Measurements from ENCODE around the gene PIERCE2.
"Not testable (repeated sequence)": the region's sequence is repeated elsewhere in the genome, so short reads cannot be mapped to it uniquely, and the experiment has no call there.

Gene PIERCE2, protein sequence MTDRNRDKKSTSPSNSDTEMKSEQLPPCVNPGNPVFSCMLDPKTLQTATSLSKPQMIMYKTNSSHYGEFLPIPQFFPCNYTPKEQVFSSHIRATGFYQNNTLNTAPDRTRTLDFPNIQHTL

DNA sequence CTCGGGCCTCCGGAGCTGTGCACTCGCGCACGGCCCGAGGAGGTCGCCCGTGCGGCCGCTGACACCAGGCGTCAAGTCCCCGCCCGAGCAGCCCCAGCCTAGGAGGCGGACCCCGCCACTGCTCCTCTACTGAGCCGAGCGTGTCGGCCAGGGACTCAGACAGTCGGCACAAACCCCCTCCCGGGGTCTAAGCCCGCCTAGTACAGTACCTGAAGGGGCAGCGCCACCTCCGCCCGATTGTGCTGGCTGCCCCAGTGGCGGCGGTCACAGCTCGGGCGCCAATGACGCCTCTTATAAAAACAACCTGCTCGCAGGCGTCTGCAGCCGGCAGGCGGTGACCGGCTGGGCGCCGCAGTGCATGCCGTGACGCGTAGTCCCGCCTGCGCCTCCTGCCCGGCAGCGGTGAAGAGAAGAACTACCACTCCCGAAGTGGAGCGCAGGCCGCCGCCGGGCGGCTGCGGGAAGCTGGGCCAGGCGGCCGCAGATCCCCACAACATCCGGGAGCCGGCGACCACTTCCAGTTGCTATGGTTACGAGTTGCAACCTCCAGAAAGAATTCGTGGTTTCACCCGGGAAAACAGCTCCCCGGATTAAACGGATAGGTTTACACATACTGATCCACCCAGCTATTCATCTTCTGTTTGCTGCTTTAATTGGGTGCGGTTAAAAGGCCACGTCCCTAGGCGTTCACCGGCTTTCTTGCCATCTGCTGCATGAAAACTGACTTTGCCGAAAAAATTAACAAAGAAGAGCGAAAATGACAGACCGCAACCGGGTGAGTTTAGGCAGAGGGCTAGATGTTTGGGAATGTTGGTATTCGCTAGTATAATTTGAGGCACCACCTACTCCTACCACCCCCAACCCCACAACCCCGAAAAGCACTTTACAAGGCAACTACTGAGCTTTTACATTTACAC, at the start of gene PIERCE2, which contains the start of gene CCPG1:
Gene PIERCE2 (plus strand): TSS at position 484 of the 917 bp plus-strand sequence. CDS start 274 bp downstream, at position 758.
Gene CCPG1 (minus strand): TSS at position 348 of the 917 bp plus-strand sequence. CDS start 18,935 bp downstream, outside the sequence.
- DNase-seq (ENCODE audit: low read depth): peak; percentile 55

DNA sequence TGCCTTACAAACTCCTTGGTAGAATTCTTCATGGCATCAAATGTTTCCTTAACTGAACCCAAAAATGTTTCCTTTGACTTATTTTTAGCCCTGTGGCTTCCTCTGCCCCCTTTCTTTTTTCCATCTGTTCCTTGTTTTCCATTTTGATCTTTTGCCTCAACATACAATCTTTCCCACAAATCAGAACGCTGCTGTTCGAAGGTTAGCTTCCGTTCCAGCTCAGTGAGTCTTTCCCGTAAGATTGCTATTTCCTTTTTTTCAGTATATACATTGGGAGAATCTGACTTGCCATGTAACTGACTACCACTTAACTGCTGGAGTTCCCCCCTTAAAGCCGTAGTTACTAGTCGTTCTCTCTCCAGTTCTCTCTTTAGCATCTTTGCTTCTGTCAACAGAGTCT, 48.0 kb upstream of the PIERCE2 start:
- DNase-seq (ENCODE audit: low read depth): no peak

DNA sequence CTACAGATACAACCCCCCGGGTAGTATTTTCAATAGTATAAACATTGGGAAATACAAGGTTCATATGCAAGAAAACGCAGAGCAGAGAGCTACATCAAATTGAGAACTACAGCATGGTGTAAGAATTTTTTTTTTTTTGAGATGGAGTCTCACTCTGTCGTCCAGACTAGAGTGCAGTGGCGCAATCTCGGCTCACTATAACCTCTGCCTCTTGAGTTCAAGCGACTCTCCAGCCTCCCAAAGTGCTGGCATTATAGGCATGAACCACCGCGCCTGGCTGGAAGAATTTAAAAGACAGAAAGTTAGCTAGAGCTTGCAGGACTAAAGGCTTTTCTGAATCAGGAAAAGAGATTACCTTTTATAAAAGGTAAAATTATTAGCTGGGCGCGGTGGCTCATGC, 47.2 kb upstream of the PIERCE2 start:
- no peak for DNase-seq (ENCODE audit: low read depth)

DNA sequence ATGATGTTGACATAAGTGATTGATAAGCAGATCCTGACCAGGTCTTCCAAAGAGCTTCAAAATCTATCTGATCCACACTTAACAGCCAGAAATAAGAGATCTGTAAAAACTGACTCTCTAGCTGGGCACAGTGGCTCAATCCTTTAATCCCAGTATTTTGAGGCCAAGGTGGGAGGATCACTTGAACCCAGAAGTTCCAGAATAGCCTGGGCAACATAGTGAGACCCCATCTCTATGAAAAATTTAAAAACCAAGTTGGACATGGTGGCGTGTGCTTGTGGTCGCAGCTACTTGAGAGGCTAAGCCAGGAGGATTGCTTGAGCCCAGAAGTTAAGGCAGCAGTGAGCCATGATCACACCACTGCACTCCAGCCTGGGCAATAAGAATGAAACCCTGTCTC, 45.7 kb upstream of the PIERCE2 start:
- no peak for DNase-seq (ENCODE audit: low read depth)

DNA sequence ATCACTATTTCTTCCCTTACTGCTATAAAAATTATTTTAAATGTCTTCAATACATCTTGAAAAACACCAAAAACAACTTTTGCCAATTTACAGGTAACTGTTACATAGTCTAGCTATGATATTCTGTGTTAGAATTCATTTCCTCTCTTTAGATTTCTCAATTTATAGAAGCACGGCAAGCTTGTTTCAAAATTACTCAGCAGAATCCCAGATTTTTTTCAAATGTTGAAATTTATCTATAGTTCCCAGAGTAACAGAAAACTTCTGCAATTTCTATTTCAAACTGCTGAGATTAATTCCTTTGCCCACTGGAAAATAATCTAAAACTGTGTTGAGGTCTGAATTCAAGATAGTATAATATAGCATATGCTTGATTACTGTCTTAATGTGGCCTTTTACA, 41.3 kb upstream of the PIERCE2 start:
- DNase-seq (ENCODE audit: low read depth): no peak

DNA sequence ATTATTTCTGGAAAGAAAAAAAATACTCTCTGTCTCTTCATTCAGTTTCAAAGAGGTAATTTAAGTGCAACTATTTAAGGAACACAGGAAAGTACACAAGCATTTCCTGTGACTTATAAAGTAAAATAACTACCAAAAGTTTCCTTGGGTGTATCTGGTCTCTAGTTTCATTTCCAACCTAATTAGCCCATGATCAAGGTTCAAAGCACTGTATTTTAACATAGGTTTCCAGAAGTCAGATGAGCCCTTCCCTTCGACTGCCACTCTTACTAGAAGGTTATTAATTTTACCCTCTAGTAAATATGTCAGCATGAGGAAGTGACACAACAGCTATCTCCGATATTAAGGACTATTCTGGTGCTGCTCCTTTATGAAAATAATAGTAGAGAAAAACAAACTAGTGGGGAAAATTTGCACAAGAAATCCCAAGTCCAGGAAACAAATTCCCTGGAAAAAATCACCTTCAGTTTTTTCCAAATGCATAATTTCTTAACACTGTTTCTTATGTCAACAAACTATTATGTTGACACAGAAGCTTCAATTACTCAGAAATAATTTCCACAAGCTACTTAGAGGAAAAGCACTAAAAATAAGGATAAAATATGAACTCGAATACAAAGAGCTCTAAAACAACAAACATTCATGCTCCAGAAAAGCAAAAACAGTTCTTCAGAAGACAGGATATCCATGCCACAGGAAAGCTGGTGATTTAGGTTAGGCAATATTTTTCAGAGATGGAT, 35.4 kb upstream of the PIERCE2 start:
- no peak for DNase-seq (ENCODE audit: low read depth)

DNA sequence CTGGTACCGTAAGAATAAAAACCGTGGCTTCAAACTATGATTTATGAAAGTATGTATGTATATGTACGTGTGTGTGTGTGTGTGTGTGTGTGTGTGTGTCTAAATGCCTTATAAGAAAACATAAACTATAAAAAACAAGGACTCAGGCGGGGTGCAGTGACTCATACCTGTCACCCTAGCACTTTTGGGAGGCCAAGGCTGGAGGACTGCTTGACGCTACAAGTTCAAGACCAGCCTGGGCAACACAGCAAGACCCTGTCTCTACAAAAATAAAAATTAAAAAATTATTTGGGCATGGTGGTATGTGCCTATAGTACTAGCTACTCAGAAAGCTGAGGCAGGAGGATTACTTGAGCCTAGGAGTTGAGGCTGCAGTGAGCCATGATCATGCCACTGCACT, 29.2 kb upstream of the PIERCE2 start:
- DNase-seq (ENCODE audit: low read depth): no peak

DNA sequence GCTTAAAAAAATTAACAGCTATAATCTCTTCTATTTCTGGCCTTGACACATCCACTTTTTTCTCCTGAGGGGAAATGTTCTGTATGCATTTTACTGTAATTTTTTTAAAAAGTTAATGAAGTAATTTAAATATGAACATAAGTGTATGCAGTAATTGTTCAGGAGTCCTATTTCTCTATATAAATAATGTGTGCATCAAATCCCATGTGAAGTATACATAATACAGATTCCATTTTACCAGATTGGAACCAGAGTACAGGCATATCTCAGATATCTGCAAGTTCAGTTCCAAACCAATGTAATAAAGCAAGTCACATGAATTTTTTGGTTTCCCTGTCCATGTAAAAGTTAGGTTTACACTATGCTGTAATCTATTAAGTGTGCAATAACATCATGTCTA, 26.7 kb upstream of the PIERCE2 start:
- no peak for DNase-seq (ENCODE audit: low read depth)

DNA sequence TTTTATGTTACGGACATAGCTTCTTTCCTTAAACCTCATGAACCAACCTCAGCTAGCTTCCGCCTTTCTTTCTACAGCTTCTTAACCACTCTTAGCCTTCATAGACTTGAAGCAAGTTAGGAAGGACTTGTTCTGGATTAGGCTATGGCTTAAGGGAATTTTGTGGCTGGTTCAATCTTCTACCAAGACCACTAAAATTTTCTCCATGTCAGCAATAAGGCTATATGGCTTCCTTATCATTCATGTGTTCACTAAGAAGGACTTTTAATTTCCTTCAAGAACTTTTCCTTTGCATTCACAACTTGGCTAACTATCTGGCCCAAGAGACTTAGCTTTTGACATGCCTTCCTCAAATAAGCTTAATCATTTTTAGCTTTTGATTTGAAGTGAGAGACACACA, 24.6 kb upstream of the PIERCE2 start:
- DNase-seq (ENCODE audit: low read depth): no peak

DNA sequence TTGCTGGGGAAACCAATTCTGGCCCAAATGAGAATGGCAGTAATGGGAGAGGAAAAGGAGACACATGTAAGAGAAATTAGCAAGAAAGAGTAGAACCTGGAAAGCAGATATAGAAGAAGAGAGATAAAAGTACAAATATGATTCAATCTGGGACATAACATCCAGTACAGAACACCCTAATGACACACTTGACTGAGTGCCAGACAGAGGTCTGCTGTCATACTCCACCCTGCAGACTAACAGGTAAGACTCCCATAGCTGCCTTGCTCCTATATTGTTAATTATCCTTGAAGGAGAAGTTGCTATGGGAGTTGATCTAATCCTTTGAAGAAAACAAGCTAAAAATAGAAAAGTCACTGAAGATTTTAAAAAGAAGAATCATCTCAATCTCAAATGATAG, 21.3 kb upstream of the PIERCE2 start:
- no peak for DNase-seq (ENCODE audit: low read depth)

DNA sequence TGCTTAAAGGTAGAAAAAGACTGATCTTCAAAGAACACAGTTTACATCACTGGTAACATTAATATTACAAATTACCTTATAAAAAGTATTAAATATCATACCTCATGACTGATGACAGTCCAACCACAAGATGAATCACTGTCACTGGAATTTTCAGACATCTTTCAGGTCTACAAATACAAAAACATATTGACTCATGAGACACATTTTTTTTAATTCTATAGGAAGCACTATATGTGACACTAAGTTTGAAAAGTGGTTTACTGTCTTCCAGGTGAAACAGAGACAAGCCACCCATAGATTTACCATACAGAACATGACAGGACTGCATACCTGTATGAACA, 19.1 kb upstream of the PIERCE2 start:
- DNase-seq (ENCODE audit: low read depth): no peak

DNA sequence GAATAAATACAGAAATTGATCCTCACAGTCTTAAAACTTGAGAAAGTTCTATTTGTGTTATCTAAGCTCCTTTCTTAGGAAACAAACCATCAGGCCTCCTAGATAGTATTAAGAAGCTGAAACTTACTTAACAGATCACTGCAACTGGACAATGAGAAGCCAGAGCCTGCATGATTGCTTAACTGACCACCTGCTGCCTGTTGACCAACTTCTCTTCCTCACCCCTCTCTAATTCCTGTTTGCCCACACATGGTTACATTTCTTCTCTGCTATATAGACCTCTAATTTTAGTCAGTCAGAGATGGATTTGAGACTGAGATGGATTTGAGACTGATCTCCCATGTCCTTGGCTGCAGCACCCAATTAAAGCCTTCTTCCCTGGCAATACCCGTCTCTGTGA, 13.6 kb upstream of the PIERCE2 start:
- DNase-seq (ENCODE audit: low read depth): no peak

DNA sequence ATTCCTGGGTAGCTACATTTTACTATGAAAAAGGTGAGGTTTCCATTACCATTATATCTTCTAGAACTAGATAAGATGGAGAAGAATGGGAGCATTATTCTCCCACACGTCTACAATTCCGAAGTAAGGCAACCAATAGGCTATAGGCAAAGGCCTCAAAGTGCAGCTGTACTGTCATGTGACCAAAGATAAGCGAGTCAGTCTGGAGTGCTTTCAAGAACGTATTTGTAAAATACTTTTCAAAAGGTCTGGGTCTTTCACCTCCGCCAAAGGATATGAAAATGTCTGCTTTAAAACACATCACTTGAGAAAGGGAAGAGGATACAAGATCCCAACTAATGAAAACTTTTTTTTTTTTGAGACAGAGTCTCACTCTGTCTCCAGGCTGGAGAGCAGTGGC, 10.1 kb upstream of the PIERCE2 start:
- no peak for DNase-seq (ENCODE audit: low read depth)

DNA sequence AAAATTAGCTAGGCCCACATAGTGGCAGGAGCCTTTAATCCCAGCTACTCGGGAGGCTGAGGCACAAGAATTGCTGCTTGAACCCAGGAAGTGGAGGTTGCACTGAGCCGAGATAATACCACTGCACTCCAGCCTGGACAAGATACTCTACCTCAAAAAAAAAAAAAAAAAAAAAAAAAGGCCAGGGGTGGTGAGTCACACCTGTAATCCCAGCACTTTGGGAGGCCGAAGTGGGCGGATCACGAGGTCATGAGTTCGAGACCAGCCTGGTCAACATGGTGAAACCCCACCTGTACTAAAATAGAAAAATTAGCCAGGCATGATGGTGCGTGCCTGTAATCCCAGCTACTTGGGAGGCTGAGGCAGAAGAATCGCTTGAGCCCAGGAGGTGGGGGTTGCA, 8.2 kb upstream of the PIERCE2 start:
- not testable (repeated sequence) for DNase-seq (ENCODE audit: low read depth)

DNA sequence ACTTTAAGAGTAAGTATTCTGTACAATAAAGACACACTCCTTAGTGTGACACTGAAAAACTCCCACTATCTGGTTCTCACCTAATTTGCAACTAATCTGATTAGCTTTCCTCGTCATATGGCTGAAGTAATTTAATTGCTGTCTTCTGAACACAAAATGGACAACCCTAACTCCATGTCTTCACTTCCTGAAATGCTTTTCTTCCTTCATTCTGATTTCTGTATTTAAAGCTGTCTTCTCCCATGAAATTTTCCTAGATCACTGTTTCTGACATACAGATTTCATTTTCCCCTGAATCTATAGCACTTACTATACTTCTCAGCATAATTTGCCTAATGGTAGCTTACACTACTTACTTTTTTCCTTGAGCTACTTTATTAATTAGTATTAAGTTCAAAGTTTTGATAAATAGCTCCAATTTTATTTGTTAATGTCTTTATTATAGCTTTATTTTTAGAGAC, 6.5 kb upstream of the PIERCE2 start:
- DNase-seq (ENCODE audit: low read depth): no peak

DNA sequence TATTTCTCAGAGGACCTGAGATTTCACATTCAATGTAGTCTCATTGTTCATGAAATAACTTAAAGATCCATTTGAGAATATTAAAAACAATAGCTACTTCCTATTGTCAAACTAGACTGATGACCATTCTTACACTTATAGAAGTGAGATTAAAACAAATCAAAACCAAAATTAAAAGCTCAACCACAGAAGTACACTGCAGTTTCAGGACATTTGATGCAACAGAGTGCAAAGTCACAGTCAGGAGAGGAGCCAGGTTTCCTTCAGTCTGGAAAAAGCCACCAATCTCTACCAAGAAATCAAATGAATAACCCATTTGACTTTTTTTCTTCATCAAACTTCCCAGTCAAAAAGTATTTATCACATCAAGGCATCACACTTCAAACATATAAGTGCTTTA, 5.6 kb upstream of the PIERCE2 start:
- DNase-seq (ENCODE audit: low read depth): no peak

DNA sequence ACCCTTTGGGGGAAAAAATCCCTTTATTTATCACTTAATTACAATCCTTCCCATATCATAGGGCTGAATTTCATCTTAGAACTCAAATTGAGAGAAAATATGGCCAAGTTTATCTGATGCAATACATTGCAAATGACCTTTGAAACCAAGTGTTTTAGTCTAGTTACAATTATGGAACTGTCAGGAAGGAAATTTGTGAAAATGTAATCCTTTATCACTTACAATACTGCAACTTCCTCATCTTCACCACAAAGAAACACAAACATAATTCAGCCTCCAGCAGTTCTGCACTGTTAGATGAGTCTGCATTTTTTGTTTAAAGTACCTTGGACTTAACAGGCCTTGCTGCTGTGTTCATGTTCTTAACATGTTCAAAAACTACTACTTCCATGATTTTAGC, 4.8 kb upstream of the PIERCE2 start:
- no peak for DNase-seq (ENCODE audit: low read depth)

DNA sequence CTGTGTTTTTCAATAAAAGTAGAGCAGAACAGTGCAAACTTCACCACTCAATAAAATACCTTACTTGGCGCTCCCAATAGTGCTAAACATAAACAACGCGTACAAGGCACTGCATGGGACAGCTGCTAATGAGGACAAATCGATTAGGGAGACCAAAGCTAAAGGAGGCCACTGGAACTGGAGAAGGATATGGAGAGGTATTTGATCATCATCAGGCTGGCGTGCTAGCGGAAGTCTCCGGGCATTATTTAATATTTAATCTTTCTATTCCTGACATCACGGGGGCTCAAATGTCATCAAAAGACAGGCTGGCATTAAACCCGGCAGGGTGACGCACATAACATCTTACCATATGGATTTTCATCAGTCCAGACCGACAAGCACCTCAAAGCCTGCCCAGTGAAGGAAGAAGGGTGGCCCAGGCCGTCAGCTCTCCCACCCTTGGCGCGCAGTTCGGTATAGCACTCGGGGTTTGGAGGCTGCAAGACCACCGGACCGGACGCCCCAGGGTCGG, 740 bp upstream of the PIERCE2 start:
- no peak for DNase-seq (ENCODE audit: low read depth)

DNA sequence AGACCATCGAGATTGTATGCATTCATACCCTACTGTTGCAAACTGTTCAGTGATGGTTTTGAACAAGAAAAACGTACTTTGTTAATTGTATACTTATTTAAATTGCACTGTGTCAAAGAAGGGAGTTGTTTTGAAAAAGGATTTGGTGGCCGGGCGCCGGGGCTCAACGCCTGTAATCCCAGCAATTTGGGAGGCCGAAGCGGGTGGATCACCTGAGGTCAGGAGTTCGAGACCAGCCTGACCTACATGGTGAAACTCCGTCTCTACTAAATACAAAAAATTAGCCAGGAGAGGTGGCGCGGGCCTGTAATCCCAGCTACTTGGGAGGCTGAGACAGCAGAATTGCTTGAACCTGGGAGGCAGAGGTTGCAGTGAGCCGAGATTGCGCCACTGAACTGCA, 681 bp downstream of the PIERCE2 start:
- not testable (repeated sequence) for DNase-seq (ENCODE audit: low read depth)

DNA sequence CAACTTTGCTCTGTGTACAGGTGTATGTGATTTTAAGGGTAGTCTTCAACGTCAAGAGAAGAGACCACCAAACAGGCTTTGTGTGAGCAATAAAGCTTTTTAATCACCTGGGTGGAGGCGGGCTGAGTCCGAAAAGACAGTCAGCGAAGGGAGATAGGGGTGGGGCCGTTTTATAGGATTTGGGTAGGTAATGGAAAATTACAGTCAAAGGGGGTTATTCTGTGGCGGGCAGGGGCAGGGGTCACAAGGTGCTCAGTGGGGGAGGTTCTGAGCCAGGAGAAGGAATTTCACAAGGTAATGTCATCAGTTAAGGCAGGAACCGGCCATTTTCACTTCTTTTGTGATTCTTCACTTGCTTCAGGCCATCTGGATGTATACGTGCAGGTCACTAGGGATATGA, 9.4 kb downstream of the PIERCE2 start:
- DNase-seq (ENCODE audit: low read depth): not testable (repeated sequence)

DNA sequence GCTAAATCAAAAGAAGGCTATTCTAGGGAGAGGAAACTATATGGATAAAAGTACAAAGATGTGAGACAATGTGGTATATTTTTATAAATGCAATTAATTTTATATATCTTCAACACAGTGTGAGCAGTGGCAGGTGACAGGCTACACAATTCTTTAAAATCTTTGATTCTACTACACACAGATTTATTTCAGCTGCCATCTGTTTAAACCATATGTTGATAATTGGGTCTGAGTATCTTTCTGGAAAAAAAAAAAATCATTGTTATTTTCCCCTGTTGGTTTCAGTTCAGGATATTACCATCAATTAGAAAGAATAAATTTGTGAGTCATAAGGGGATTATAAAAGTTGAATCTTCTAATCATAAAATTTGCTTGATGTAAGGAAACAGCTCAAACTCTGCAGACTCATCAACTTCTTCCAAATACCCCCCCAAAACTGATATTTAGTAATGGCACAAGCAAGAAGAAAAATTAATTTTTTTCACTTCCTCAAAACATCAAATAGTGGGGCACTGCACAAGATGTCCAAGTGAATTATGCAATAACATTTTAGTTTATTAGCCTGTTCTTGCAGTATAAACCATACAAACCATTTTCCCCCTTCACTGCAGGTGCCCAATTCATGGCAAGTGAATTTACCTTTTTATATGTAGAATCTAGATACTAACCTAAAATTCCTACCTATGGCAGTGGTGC, 12.0 kb downstream of the PIERCE2 start:
- no peak for DNase-seq (ENCODE audit: low read depth)

DNA sequence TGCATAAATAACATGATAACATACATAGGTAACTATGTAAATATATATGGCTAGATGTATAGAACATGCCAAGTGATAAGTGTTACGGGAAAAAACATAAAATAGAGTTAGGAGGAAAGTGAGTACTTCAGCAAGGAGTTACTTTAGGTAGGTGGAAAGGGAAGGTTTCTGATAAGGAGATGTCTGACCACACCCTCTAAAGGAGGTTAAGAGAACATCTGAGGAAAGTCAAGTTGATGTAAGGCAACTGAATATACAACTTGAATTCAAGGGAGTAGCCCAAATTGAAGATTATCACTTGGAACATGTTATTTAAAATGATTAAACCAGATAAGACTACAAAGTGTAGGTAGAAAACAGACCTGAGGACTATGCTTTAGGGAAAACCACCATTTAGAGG, 13.8 kb downstream of the PIERCE2 start:
- no peak for DNase-seq (ENCODE audit: low read depth)
